GM21360 (cell line): ENCODE data around the gene HOXC5.

Experiments used
- ATAC-seq: cut with Tn5 transposase; IDR thresholded peaks from one replicate; pipeline ENCODE4 v1.9.1; 2021; ENCODE audit warnings: mild to moderate bottlenecking, moderate library complexity; ENCODE audit not compliant: unreplicated experiment

Gene HOXC5

GRCh38 chr12:54032627-54033100 lies at the start of gene HOXC5:
Gene HOXC5, plus strand, starts transcription at chr12:54033050. Its CDS starts 73 bp downstream, at chr12:54033123.
- no peak for ATAC-seq

GRCh38 chr12:53983568-53983949 lies 49.3 kb upstream of the HOXC5 start:
- ATAC-seq, result no peak

- no peak for ATAC-seq
These were observed 48.8 kb upstream of the HOXC5 start for GRCh38 chr12:53983950-53984572.

- peak; percentile 56 for ATAC-seq
These were observed 47.8 kb upstream of the HOXC5 start, which contains the start of gene HOXC10 for GRCh38 chr12:53984901-53985691. Gene HOXC10, plus strand, starts transcription at chr12:53985146. Its CDS starts 114 bp downstream, at chr12:53985260.

GRCh38 chr12:53985692-53985993 lies 47.2 kb upstream of the HOXC5 start:
- no peak for ATAC-seq

- ATAC-seq, result no peak
These were observed 46.7 kb upstream of the HOXC5 start for GRCh38 chr12:53985994-53986685.

- no peak for ATAC-seq
These were observed 46.0 kb upstream of the HOXC5 start for GRCh38 chr12:53986686-53987483.

GRCh38 chr12:53987787-53988230 lies 45.0 kb upstream of the HOXC5 start:
- no peak for ATAC-seq

GRCh38 chr12:53988541-53989226 lies 44.2 kb upstream of the HOXC5 start:
- ATAC-seq, result no peak

GRCh38 chr12:53989227-53990113 lies 43.4 kb upstream of the HOXC5 start:
- peak; percentile 32 for ATAC-seq

- no peak for ATAC-seq
These were observed 42.4 kb upstream of the HOXC5 start for GRCh38 chr12:53990311-53991076.

- no peak for ATAC-seq
These were observed 41.8 kb upstream of the HOXC5 start for GRCh38 chr12:53991077-53991460.

GRCh38 chr12:53992377-53992889 lies 40.4 kb upstream of the HOXC5 start:
- ATAC-seq, result no peak

GRCh38 chr12:53993162-53994008 lies 39.5 kb upstream of the HOXC5 start:
- no peak for ATAC-seq

- ATAC-seq, result no peak
These were observed 38.9 kb upstream of the HOXC5 start for GRCh38 chr12:53994009-53994263.

- ATAC-seq, result no peak
These were observed 38.4 kb upstream of the HOXC5 start for GRCh38 chr12:53994264-53995001.

- no peak for ATAC-seq
These were observed 37.9 kb upstream of the HOXC5 start for GRCh38 chr12:53995002-53995377.
